GM12891 (cell line): ENCODE data around the gene XPNPEP3.

Experiments used
- POLR2A ChIP-seq: IDR thresholded peaks from 2 replicates; pipeline ENCODE4 v1.6.1; 2011; ENCODE audit warnings: low read depth, low read length, control low read depth
- TAF1 ChIP-seq: IDR thresholded peaks from 2 replicates; pipeline ENCODE4 v1.6.1; 2011; ENCODE audit warnings: low read depth, low read length, control low read depth

DNA sequence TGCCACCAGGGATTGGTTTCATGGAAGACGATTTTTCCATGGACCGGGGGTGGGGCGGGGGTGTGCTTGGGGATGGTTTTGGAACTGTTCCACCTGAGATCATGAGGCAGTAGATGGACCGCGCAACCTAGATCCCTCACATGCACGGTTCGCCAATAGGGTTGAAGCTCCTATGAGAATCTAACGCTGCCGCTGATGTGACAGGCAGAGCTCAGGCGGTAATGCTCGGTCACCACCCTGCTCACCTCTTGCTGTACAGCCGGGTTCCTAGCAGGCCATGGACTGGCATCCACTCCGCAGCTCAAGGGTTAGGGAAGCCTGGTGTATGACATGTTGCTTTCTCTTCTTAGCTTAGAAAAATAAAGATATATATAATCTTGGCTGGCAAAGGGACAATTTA lies 116.2 kb downstream of the XPNPEP3 start:
- no peak for TF ChIP-seq TAF1
- no peak for TF ChIP-seq POLR2A
